ENCODE measurements around the gene SACM1L.

GRCh38 chr3:45656575-45657363 lies 32.4 kb upstream of the SACM1L start:
- TF ChIP-seq REST (IDR thresholded peaks at IDR 0.05; ENCODE audit: insufficient read depth in 1 of 2, low read depth in 2 of 2, low read length in 2 of 2) (no peak), SIN3A (IDR thresholded peaks at IDR 0.05; ENCODE audit: borderline replicate concordance, insufficient read depth, low read length) (no peak), TAF1 (IDR thresholded peaks at IDR 0.05; ENCODE audit: borderline replicate concordance, insufficient read depth, low read length) (no peak)

Measured in PFSK-1 (cell line).